ENCODE data around the gene LEAP2.

LEAP2 gene, protein sequence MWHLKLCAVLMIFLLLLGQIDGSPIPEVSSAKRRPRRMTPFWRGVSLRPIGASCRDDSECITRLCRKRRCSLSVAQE

DNA sequence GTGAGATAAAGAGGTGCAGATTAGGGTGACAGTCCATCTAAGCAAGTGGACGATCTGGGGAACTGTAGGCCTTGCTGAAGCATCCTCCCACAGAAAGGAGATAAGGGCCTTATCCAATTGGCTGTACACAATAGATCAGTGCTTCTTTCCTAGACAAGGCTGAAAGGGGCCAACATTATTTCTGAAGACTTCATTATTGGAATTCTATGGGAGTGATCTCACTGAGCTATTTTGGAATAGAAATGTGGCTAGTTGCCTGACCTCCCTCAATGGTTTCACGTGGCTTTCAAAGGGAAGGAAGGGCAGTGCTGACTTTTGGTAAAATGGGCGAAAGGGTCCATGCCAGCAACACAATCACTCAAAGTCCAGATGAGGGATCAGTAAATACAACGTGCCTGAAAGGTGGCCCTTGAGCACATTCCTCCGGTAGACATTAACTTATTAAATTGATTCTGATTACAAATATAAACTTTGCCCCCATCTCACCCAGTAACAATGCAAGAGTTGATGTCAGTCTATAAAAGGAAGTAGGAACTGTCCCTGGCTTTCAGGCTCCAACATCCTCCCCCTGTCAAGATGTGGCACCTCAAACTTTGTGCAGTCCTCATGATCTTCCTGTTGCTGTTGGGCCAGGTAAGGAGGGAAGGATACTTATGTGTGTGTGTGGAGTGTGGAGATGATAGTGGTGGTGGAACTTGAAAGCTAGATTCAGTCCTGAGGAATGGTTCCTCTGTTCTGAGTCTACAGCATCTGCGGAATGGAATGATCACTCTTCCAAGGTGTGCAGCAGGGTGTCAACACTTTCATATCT is at the start of gene LEAP2:
TSS of gene LEAP2 (plus strand) at position 550 of the 811 bp plus-strand sequence. CDS start at position 577, 27 bp downstream.
- no peak for DNase-seq

DNA sequence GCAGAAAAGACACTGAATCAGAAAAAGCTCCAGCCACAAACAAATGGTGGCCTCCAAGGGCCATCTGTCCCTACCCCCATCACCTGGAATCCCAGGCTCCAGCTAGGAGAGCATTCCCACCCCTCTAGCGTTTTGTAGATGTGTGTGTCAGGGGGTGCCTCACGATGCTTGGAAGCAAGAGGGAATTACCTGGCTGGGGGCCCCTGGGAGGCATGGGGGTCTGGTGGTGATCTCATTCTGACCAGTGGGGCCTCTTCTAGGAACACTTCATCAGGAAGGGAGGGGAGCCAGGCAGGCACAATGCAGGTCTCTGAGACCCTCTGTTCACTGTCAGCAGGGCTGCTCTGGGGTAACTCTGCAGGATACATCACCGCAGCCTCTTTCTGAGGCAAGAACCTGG is 49.0 kb upstream of the LEAP2 start:
- no peak for DNase-seq

DNA sequence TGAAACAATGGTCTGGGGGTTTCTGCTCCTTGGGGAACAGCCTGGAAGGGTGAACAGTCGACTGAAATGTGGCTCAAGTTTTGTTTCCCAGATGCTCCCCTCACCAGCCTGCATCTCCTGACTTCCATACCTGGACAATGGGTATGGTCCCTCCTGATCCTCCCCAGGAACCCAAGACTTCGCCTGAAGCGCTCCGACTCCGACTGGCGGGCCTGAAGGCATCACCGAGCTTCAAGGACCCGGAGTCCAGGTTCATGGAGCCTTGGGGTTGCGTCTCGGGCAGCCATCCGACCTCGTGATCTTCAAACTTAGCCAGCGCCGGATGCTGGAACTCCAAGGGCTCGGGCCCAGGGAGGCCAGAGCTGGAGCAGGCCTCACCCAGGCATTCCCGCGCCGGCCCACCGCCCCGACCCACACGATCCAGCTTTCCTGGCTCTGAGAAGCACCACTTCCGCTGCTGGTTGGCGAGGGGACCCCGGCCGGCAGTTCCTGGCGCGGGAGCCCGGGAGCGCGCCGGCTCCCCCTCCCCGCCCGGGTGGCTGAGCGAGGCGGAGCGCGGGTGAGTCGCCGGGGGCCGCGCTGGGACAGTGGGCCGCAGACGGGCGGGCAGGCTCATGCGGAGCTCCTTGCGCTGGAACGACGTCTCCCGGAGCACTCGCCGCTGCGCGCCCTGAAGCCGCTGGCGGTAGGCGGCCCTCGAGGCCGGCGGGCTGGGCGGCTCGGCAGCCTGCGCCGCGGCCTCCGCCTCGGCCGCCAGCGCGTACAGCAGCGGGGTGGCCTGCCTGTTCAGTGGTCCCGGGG is 48.2 kb upstream of the LEAP2 start:
- DNase-seq, result no peak

DNA sequence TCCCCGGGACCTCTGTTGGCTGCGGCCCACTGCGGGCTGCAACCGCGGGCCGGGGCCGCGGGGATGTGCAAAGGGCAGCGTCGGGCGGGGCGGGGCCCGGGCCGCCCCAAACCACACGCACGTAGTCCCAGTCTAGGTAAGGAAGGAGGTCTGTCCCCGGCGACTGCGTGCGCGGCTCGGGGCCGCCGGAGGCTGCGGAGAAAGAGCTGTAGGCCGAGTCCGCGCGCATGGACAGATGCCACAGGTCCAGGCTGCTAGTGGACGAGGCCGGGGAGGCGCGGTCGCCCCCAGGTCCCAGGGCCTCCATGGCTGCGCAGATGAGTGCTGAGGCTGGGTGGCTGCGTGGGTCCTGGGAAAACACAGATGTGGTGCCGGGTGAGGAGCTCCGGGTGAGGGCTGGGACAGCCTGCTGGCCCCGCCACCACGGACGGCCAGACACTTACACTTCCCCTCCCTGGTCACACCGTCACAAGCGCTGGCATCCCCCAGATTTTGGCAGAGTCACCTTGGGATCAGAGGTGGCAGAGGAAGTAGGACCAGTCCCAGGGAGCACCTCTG is 47.6 kb upstream of the LEAP2 start:
- no peak for DNase-seq

DNA sequence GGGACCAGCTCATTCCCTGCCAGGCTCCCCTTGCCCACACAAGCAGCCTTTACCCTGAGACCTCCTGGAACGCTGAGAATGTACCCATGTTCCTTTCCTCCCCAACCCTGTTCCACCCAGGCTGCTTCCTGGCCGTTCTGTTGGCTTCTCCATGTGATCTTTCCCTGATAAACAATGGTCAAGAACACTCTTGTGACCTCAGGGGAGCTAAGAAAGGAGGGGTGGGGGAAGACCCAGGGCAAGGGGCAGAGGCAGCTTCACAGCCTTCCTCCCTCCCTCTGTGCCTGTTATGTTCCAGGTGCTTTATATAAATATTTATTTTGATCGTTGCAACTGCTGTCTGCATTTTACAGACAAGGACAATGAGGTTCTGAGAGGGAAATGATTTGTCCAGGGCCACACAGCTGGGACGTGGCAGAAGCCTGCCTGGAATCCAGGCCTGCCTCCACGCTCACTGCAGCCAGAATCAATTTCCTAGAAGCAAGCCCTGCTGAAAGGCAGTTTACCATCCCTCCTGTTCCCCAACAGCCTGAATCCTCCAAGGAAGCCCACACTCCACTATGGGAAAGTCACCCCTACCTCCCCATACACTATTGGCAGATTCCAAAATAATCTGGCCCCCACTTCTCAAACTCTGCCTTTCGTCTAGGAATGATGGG is 46.9 kb upstream of the LEAP2 start:
- DNase-seq, result no peak

DNA sequence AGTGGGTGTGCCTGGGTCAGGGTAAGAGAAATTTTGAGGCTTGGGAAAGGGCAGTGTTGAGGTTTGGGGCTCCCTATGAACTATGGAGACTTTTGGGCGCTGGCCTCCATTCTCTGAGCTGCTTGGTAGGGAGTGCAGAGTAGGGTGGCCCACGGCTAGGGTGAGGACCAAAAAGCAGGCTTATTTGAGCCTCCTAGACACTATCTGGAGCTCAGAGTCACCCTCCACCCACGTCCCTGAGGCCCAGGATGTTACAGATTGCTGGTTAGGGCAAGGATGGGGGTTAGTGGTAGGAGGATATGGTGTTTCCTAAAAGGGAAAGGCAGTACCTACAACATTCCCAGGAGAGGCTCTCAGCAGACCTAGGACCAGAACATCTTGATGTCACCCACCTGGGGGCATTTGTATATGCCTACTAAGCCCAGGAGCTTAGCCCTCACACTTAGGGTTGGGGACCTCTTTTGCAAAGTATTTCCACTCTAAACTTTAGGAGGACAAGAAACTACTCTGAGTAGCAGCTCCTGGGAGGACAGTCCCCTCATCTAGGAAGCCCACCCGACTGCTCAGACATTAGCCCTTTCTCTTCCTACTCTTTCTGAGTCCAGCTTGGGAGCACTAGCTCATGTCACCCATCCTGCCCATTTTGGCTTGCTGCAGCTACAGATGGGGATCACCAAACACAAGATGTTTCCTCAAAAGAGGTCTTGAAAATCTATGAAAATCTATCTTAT is 45.4 kb upstream of the LEAP2 start:
- no peak for DNase-seq

DNA sequence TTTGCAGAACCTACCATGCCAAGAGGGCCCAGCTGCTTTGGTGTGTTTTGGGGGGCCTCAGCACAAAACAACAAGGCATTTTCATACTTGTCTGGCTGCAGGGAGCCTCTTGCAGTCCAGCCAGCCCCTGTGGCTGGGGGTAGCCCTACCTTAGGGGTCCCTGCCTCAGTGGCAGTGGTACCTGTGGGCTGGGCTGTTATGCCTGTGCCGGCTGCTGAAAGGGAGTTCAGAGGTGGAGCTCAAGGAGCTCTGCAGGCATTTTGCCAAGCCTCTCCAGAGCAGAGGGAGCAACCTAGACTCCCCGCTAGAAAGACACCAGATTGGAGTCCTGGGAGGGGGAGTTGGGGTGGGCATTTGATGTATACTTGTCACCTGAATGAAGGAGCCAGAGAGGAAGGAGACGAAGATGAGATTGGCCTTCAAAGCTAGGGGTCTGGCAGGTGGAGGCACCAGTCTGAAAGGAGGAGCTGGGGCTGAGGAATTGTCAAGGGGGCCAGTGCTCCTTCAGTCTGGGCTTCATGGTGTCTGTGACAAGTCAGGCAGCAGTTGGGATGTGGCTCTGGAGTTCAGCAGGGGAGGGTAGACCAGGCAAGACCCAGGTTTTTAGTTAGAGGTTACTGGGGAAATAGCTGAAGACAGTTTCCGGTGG is 44.5 kb upstream of the LEAP2 start:
- no peak for DNase-seq

DNA sequence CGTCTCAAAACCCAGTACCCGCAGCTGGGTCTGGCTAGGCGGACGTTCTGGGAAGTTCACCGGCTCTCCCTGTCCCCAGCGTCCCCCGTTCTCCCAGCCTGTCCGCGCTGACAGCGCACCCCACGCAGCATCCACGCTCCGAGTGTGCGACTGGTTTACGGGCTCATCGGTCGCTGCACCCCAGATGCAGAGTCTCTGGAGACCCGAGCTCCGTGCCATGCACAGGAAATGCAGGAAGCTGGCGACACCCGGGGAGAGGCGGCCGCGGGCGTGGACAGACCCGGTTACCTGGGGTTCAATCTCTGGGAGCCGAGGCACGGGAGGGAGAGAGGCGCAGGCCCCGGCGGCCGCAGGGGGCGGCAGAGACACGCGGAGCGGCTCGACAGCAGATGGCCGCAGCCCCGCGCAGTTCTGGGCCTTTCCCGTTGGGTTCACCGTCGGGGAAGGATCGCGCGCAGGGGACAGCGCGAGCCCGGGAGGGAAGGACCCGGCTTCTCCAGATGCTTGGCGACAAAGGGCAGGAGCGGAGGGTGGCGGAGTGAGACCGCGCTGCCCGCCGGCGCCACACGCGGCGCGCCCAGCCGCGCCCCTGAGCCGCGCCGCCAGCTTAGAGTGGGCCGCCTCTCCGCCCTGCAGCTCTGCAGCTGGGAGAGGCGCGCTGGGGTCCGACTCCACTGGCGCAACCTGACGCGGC is 43.6 kb upstream of the LEAP2 start:
- DNase-seq, result peak; percentile 50

DNA sequence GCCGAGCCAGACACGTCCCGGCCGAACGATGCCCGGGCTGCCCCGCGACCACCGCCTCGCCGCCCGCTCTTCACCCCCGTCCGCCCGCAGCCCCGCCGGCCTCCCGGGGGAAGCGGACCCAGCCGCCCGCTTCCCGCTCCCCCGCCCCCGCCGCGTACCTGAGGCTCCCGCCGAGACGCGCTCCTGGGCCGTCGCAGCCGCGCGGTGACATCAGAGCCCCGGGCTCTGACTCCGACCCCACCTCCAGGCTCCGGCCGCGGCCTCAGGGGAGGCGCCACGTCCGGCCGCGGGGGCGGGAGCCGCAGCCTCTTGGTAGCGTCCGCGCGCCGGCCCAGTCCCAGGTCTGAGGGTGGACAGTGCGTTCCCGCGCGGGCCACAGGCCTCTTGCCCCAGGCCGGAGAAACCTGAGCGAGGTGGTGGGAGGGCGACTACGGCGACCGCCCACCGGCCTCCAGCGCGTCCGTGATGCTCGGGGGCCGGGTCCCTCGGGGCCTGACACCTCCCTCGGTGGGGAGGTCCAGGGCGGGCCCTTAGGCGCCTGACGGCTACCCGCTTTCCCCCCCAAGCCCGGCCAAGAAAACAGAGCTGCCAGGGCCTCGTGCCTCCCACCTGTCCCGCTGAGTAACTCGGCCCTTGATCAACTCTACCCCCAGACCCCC is 42.9 kb upstream of the LEAP2 start, which contains the start of gene SHROOM1:
TSS of gene SHROOM1 (minus strand) at position 212 of the 659 bp plus-strand sequence. CDS start 4,507 bp downstream, outside the sequence.
- no peak for DNase-seq

DNA sequence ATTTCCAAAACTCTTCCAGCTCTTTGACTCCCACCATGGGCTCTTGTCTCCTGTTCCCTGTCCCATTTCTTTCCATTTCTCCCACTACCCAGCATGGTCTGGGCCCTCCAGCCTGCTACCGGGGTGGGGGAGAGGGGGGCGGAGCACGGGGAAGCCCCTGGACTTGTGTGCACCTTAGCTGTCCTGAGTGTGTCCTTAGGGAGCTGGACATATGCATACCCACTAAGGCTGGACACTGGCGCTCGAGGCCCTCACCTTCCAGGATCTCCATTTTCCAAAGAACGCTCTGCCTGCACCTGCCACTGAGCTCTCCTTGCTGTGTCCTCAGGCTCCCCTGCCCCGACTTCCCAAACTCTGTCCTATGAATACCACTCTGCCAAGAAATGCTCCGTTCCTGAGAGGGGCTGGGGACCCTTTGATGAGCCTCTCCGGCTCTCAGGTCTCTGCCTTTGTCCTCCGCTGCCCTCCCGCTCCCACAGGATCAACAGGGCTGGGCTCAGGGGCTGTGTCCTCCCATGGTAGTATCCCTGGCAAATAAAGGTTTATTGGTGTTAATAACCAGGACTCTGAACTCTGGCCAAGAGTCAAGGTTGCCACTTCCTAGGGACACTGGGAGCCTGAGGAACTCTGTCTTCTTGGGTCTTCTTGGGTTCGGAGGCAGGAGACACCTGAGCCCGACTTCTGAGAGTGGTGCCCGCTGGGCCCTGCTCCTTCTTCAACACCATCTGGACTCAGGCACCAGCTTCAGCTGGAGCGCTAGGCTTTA is 42.2 kb upstream of the LEAP2 start:
- no peak for DNase-seq

DNA sequence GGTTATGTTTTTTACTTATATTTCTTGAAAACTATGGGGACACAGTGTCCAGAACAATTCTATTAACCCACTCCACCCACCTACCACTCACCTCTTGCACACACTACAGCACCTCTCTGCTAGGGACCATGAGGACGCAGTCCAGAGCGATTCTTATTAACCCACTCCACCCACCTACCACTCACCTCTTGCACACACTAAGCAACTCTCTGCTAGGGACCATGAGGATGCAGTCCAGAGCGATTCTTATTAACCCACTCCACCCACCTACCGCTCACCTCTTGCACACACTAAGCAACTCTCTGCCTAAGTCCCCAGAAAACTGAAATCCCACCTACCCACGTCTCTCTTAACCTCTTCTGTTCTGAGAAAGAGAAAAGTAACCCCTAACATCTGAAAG is 40.9 kb upstream of the LEAP2 start:
- DNase-seq, result no peak

DNA sequence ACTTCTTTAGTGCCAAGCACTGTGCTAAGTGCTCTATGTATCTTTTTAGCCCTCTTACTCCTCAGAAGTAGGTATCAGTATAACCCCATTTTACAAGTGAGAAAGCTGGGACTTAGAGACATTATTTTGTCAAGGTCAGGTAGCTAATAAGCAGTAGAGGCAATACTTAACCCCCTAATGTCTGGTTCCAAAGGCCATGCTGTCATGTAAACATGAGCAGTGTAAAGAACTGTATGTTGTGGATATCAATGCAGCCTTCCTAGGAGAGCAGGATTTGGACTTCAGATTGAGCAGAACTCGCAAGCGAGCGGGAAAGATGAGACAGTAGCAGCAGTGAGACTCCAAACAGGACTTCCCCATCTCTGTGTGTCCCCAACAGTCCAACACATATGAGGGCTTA is 39.4 kb upstream of the LEAP2 start:
- no peak for DNase-seq

DNA sequence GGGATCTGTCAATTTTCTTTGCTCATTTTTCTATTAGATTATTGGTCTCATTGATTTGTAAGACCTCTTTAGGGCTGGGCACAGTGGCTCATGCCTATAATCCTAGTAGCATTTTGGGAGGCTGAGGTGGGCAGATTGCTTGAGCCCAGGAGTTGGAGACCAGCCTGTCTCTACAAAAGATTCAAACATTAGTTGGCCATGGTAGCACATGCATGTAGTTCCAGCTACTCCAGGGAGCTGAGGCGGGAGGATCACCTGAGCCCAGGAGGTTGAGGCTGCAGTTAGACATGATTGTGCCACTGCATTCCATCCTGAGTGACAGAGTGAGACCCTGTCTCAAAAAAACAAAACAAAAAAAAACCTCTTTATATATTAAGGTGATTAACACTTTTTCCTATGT is 36.6 kb upstream of the LEAP2 start:
- DNase-seq, result no peak

DNA sequence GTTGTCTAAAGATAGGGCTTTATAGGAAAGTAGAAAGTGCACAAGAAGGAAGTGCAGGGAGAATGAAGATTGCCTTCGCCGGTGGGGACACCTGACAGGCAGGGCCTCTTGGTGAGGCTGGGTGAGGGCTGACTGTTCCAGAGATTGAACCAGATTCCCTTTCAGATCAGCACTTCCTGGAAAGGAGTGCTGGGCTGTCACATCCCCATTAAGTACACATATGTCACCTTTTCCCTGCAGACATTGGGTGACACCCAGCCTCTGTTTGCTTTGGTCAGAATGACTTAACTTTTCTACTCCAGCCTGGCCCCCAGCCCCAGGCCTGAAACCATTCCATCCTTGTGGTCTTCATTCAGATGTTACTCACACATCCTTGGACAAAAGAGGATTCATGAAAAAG is 35.6 kb upstream of the LEAP2 start:
- no peak for DNase-seq

DNA sequence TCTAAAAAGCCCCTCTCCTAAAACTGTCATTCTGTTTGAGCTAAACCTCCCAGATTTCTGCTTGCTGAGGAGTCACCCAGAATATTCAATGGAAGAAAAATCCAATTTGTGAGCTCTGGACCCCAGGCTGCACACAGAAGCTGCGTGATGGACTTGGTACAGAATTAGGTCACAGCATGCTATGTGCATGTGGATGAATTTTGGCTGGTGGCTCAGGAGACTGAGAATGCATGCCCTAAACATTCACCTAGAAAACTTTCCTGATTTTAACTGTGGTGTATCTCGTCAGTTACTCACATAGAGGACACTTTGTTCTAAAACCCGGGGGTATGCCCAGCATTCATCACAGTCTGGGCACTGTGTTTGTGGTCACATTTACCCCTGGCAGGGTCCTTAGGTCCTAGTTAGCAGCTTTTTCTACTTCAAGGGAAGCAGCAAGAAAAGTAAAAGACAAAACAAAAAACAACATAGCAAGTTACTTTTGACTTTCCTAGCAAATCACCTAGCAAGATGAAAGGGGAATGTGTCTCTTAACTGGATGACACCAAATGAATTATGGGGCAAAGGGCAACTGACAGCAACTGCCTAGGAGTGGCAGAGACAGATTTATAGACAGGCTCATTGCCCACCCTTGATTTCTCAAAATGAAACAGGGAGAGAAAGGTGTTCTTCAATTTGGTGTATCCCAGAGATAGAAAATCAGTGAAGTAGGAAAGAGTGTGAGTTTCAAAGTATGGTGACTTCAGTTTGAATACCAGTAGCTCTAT is 34.8 kb upstream of the LEAP2 start:
- DNase-seq, result no peak

DNA sequence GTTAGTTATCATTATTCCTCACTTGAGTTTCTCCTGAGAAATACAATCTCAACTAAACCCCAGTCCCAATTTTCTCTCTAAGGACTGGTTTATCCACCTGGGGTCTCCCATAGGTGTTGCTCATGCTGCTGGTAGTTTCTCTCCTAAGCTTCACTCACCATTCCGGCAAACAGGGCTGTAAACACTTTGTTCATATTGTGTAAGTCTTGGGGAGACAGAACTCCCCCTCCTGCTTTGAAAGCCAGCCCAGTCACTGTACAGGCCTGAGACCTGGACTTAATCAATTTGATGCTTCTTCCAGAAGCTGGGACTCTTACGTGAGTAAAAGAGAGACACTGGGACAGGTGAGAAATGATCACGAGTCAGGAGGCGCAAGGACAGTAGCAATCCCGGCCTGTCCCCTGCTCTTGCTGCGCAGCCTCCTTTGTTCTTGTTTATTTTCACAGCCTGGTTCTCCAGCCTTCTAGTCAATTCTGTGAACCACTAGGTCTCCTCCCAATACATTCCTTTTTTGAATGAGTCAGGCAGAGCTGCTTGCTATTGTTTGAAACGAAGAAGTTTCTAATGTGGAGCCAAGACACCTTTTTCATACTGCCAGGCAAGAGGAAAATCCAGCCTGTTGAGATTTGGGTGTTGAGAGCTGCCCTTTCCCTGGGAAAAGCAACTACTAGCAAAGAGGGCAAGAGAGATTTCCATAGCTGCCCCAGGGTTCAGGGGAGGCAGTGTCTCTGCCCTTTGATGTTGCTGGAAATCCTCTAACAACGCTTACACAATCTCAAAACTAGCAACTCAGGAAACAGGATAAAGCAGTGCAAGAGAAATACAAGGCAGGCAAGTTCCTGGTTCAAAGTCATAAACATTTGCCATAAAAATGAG is 33.8 kb upstream of the LEAP2 start:
- peak; percentile 48 for DNase-seq

DNA sequence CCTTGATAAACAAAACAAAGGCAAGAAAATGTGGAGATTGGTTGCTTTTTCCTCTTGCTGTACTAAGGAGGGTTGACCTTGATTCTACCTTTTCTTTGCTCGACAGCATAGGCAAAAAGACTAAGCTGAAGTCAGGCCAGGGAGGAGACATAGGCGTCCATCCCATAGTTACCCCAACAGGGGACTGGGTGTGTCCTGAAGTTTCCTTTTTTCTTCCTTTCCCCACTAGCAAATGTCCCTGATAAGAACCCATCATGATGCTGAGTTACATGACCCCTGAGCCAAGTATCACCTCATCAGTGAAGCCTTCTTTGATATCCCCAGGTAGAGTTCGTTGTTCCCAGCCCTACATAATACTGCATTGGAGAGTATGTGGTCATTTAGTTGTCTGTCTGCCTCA is 33.2 kb upstream of the LEAP2 start:
- no peak for DNase-seq

DNA sequence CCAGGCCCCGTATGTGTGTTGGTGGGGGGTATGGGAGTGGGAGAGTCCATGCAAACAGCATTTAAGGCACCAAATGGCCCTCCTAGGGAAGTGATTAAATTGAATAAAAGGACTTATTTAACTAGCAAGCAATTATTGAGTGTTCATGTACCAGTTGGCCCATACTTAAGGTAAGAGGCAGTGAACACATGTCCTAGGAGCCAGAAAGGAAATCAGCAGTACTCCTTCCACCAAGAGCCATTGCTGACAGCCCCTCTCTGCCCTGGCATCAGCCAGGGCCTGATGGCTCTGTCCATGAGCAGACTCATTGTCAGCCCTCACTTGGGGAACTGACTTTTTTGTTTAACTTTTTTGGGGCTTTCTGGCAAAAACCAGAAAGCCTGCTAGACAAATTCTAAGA is 32.6 kb upstream of the LEAP2 start:
- no peak for DNase-seq
